GM12891 (cell line): ENCODE data around the gene PRRC2A.

Experiments used
- DNase-seq: peaks from one replicate; pipeline ENCODE4 v3.0.0; 2011; ENCODE audit warnings: low spot score; ENCODE audit not compliant: insufficient read length
- FAIRE-seq: peaks from 2 replicates; lab custom pipeline; 2011; peaks lifted over from hg19 to GRCh38; lab: Jason Lieb, UNC
- PAX5 ChIP-seq: IDR thresholded peaks from 2 replicates; pipeline ENCODE4 v1.6.1; 2011; ENCODE audit warnings: low read length, moderate library complexity, mild to moderate bottlenecking; ENCODE audit not compliant: insufficient read depth, severe bottlenecking
- POLR2A ChIP-seq: IDR thresholded peaks from 2 replicates; pipeline ENCODE4 v1.6.1; 2011; ENCODE audit warnings: low read depth, low read length, control low read depth
- POLR2AphosphoS5 ChIP-seq: IDR thresholded peaks from 2 replicates; pipeline ENCODE4 v1.6.1; 2011; ENCODE audit warnings: low read depth, low read length, control low read depth
- POU2F2 ChIP-seq: IDR thresholded peaks from 2 replicates; pipeline ENCODE4 v1.6.1; 2011; ENCODE audit warnings: low read depth, mild to moderate bottlenecking, control low read depth, low read length, moderate library complexity
- SPI1 ChIP-seq: IDR thresholded peaks from 2 replicates; pipeline ENCODE4 v1.6.1; 2011; ENCODE audit warnings: low read depth, low read length, control low read depth
- TAF1 ChIP-seq: IDR thresholded peaks from 2 replicates; pipeline ENCODE4 v1.6.1; 2011; ENCODE audit warnings: low read depth, low read length, control low read depth

PRRC2A gene

DNA sequence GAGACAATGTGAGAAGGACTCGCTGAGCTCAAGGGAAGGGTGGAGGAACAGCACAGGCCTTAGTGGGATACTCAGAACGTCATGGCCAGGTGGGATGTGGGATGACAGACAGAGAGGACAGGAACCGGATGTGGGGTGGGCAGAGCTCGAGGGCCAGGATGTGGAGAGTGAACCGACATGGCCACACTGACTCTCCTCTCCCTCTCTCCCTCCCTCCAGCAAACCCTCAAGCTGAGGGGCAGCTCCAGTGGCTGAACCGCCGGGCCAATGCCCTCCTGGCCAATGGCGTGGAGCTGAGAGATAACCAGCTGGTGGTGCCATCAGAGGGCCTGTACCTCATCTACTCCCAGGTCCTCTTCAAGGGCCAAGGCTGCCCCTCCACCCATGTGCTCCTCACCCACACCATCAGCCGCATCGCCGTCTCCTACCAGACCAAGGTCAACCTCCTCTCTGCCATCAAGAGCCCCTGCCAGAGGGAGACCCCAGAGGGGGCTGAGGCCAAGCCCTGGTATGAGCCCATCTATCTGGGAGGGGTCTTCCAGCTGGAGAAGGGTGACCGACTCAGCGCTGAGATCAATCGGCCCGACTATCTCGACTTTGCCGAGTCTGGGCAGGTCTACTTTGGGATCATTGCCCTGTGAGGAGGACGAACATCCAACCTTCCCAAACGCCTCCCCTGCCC is 43.5 kb upstream of the PRRC2A start:
- DNase-seq (no peak), FAIRE-seq (peak; percentile 85)
- TF ChIP-seq POLR2AphosphoS5 (peak; percentile 14; the same call in 1 of the 2 replicates), POLR2A (no peak; the same call in 1 of the 2 replicates), PAX5 (no peak), POU2F2 (peak; percentile 30; the same call in 1 of the 2 replicates), TAF1 (no peak), SPI1 (no peak)

DNA sequence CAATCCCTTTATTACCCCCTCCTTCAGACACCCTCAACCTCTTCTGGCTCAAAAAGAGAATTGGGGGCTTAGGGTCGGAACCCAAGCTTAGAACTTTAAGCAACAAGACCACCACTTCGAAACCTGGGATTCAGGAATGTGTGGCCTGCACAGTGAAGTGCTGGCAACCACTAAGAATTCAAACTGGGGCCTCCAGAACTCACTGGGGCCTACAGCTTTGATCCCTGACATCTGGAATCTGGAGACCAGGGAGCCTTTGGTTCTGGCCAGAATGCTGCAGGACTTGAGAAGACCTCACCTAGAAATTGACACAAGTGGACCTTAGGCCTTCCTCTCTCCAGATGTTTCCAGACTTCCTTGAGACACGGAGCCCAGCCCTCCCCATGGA is 42.9 kb upstream of the PRRC2A start:
- no peak for DNase-seq
- no peak for TF ChIP-seq PAX5
- no peak for TF ChIP-seq TAF1
- TF ChIP-seq POU2F2, result no peak
- TF ChIP-seq POLR2A, result no peak; the same call in none of the 2 replicates
- TF ChIP-seq POLR2AphosphoS5, result no peak; the same call in 1 of the 2 replicates
- no peak for TF ChIP-seq SPI1
- no peak for FAIRE-seq

DNA sequence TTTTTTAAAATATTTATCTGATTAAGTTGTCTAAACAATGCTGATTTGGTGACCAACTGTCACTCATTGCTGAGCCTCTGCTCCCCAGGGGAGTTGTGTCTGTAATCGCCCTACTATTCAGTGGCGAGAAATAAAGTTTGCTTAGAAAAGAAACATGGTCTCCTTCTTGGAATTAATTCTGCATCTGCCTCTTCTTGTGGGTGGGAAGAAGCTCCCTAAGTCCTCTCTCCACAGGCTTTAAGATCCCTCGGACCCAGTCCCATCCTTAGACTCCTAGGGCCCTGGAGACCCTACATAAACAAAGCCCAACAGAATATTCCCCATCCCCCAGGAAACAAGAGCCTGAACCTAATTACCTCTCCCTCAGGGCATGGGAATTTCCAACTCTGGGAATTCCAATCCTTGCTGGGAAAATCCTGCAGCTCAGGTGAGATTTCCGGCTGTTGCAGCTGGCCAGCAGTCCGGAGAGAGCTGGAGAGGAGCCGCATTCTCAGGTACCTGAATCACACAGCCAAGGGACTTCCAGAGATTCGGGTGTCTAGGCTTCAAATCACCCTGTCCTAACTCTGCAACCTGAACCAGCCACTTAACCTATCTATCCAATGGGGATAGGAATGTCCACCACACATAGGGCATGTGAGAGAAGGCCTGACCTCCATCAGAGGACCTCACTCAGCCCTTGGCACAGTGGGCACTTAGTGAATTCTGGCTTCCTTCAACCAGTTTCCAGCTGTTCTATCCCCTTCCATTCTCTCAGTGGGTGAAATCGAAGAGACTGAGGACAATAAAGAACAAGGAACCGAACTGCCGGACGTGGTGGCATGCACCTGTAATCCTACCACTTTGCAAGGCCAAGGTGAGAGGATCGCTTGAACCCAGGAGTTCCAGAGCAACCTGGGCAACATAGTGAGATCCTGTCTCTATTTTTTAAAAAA is 42.1 kb upstream of the PRRC2A start:
- peak; percentile 20 for FAIRE-seq

DNA sequence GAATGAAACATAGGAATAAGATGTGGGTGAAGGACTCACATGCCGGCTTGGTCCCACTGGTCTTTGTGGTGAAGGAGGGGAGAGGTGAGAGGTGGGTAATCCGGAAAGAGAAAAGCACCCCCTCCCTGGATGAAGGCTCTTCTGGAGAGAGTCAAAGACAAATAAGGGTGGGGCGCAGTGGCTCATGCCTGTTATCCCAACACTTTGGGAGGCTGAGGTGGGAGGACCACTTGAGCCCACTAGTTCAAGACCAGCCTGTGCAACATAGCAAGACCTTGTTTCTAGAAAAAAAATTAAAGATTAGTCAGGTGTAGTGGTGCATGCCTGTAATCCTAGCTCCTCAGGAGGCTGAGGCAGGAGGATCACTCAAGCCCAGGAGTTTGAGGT is 41.4 kb upstream of the PRRC2A start:
- TF ChIP-seq POLR2A (no peak), PAX5 (no peak), SPI1 (no peak), TAF1 (no peak), POLR2AphosphoS5 (no peak), POU2F2 (no peak)
- FAIRE-seq (no peak), DNase-seq (no peak)

More for the DNA sequence above, 42.1 kb upstream of the PRRC2A start:
- TF ChIP-seq TAF1 (no peak), SPI1 (no peak), POLR2A (peak; percentile 62; the same call in 1 of the 2 replicates), POLR2AphosphoS5 (peak; percentile 72; the same call in 1 of the 2 replicates), PAX5 (no peak)
- no peak for DNase-seq

DNA sequence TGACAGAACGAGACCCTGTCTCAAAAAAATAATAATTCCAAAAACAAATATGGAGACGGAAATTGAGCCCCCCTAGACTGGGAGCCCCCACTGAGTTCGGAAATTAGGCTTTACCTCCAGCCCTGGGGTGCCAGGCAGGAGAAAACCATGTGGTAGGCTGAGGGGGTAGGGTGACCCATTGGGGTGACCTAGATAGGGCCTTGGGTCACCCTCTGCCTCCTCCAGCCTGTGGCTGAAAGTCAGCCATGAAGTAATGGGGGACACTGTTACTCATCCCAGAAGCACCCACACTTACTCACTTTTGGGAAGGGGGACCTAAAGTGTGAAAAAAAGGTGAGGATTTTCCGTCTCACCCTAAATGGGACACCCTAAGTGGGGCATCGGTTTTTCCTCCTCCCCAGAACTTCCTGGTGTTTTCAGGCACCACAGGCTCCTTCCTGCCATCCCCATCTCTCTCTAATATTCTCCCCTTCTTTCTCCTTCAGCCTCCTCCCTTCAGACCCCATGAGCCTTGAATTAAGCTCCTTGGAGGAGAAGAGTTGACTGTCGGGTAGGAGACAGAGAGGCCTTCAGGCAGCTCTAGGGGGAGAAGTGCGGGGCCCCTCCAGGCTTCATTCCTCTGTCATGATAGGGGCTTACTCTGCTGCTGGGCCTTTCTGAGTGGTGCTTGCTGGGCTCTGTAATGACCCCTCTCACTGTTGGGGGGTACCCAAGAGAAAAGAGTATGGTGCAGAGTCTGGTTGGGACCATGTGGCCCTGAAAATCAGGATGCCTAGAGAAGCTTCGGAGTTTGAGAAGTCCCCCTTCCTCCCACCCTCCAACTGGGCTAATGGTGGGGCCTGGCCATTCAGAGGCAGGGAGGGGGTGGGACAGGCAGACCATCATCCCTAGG is 40.7 kb upstream of the PRRC2A start:
- FAIRE-seq, result peak; percentile 9
- TF ChIP-seq POLR2AphosphoS5 (peak; percentile 31; the same call in 1 of the 2 replicates), POLR2A (peak; percentile 17; the same call in 1 of the 2 replicates), POU2F2 (no peak), TAF1 (no peak)
- no peak for DNase-seq

DNA sequence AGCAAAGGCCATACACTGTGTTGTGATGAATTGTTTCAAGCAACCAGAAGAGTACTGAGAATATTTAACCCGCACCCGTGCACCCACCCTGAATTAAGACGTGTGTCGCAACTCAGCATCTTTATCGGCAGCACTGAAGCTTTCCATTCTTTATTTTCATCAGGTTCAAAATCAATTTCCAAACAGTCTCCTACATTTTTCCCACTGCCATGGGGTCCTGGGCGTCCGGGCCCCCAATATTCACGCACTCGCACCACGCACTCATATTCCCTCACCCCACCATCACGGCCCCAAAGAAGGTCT is 40.1 kb upstream of the PRRC2A start:
- TF ChIP-seq POLR2A, result no peak
- no peak for TF ChIP-seq TAF1
- TF ChIP-seq POU2F2, result no peak
- TF ChIP-seq POLR2AphosphoS5, result no peak
- TF ChIP-seq PAX5, result no peak
- no peak for TF ChIP-seq SPI1
- DNase-seq (no peak), FAIRE-seq (no peak)

DNA sequence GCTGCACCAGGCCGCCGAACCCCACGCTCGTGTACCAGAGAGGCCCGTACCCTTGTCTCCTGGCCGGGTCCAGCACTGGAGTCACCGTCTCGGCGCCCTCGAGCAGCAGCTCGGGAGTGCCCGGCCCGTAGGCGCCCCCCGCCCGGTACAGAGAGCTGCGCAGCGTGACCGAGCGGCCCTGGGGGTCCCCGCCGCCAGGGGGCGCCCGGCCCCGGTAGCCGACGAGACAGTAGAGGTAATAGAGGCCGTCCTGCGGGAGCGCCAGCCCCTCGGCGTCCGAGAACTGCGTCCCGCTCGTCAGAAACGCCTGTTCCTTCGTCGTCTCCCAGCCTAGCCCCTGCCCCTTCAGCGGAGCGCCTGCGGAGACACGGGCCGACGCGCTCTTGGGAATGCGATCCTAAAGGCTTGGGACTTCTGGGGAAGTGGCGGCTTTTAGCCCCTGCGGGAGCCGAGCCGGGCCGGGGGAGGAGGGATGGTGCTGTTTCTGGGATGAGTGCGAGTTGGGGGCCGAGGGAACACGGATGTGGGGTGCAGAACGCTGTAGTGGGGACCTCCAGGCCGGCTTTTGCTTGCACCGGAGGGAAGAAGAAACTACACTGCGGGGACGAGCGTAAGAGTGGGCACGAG is 39.6 kb upstream of the PRRC2A start:
- DNase-seq (peak; percentile 79), FAIRE-seq (peak; percentile 89)
- TF ChIP-seq POLR2AphosphoS5 (0 out of 2 replicates have a peak, but pooled peaks have one; percentile 53), PAX5 (peak; percentile 98), TAF1 (no peak), POU2F2 (peak; percentile 61; the same call in 1 of the 2 replicates)

DNA sequence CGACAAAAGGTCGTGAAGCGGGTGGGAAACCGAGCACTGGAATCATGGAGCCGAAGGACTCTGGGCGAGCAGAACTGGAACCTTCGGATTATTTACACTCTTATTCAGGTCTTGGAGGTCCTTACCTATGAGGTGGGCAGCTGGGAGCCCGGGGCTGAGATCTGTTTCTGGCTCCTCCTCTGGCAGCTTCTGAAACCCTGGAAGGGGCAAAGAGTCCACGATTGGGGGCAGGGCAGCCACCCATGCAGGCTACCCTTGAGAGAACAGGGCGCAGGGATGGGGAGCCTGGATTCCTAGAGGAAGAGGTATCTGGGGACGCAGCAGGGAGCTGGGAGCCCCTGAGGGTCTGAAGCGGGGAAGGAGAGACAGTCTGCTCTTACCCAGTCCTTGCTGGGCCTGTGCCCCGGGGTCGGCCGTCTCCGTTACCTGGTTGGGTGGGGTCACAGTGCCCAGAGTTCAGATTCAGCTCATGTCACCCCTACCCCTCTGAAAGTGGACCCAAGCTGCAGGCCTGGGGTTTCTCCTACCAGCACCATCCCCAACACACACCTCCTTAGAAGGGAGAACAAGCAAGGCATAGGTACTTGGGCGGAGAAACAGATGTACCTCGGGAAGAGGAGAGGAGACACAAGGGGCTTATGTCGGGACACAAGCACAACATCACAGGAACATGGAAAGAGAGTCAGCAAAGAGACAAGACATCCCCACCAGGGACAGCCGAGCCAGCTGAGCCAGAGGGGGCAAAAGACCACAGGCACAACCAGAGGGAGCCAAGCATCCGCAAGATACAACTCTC is 38.9 kb upstream of the PRRC2A start:
- DNase-seq (no peak), FAIRE-seq (peak; percentile 62)
- TF ChIP-seq TAF1, result no peak
- no peak for TF ChIP-seq PAX5
- TF ChIP-seq POLR2A, result no peak
- TF ChIP-seq POU2F2, result no peak
- TF ChIP-seq POLR2AphosphoS5, result no peak
- no peak for TF ChIP-seq SPI1

DNA sequence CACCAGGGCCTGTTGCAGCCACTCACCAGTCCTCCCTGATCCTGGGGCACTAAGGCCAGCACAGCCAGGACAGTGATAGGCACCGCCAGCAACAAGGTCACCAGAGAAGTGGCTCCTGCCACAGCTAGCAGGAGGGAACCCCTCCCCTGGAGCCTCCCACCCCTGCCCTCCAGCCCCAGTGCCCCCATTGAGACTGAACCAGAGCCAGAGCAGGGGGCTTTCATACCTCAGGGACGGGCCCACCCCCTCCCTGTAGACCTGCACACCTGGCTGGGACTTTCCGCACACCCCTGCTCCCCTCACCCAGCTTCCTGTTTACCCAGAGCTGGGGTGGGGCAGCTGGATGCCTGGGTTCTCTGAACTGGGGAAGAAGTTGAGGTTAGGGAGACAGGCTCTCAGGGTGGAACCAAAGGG is 38.3 kb upstream of the PRRC2A start, which contains the start of gene LTB:
TSS of gene LTB (minus strand) at position 195 of the 414 bp plus-strand sequence. CDS start at position 188, 7 bp downstream.
- FAIRE-seq, result peak; percentile 66
- TF ChIP-seq POU2F2, result no peak
- TF ChIP-seq POLR2AphosphoS5, result peak; percentile 64; the same call in 1 of the 2 replicates
- TF ChIP-seq POLR2A, result peak; percentile 47; the same call in 1 of the 2 replicates
- TF ChIP-seq SPI1, result no peak
- no peak for DNase-seq
